ENCODE data around the gene DSCAM.

DNA sequence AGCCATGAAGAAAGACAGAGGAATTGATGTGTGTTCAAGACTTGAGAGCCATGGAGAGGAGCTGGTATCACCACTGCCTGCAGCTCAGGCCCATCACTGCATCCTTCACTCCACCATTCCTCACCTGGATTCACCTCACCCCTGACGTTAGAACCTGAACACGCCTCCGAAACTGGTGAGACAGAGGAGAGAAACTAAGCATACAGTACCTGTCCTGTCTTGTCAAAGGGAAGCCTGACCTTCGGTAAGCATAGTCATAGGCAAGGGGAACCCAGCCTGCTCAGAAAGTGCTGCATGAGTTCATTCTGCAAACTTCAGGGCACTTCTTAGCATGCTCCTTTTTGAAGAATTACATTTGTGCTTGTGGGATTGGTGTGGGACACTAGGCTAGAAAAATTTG is 425.8 kb downstream of the DSCAM start:
- TF ChIP-seq POLR2A (IDR thresholded peaks at IDR 0.05): no peak
- TF ChIP-seq, protein P1, sequence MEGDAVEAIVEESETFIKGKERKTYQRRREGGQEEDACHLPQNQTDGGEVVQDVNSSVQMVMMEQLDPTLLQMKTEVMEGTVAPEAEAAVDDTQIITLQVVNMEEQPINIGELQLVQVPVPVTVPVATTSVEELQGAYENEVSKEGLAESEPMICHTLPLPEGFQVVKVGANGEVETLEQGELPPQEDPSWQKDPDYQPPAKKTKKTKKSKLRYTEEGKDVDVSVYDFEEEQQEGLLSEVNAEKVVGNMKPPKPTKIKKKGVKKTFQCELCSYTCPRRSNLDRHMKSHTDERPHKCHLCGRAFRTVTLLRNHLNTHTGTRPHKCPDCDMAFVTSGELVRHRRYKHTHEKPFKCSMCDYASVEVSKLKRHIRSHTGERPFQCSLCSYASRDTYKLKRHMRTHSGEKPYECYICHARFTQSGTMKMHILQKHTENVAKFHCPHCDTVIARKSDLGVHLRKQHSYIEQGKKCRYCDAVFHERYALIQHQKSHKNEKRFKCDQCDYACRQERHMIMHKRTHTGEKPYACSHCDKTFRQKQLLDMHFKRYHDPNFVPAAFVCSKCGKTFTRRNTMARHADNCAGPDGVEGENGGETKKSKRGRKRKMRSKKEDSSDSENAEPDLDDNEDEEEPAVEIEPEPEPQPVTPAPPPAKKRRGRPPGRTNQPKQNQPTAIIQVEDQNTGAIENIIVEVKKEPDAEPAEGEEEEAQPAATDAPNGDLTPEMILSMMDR (IDR thresholded peaks at IDR 0.05): no peak
